Measurements from ENCODE around the gene BFSP1.

BFSP1 gene

GRCh38 chr20:17470521-17470920, 60.7 kb downstream of the BFSP1 start:
- no peaks in the 10 kb centered on the region for H3K27me3 ChIP-seq
- H3K27ac ChIP-seq, result no peak overlapping the region
- H3K4me1 ChIP-seq, result no peaks in the 10 kb centered on the region
- no peak for TF ChIP-seq CTCF (IDR thresholded peaks at IDR 0.05)
- H3K9me3 ChIP-seq, result no peaks in the 10 kb centered on the region
- intact Hi-C loops (cut with DNase I; ENCODE audit: low total_unique reads), result no loop called here
- no peaks in the 10 kb centered on the region for H3K36me3 ChIP-seq
- no peak for DNase-seq
- no peak overlapping the region for H3K4me3 ChIP-seq

GRCh38 chr20:17469246-17470030, 61.7 kb downstream of the BFSP1 start:
- Histone ChIP-seq H3K27me3 (no peaks in the 10 kb centered on the region), H3K4me1 (no peaks in the 10 kb centered on the region), H3K36me3 (no peaks in the 10 kb centered on the region), H3K27ac (no peak overlapping the region), H3K4me3 (no peak overlapping the region), H3K9me3 (no peaks in the 10 kb centered on the region)
- no peak for TF ChIP-seq CTCF (IDR thresholded peaks at IDR 0.05)
- intact Hi-C loops (cut with DNase I; ENCODE audit: low total_unique reads), result no loop called here
- no peak for DNase-seq

- H3K4me1 ChIP-seq, result no peaks in the 10 kb centered on the region
Measured at GRCh38 chr20:17468073-17468840, 62.9 kb downstream of the BFSP1 start.

GRCh38 chr20:17467120-17467655, 64.0 kb downstream of the BFSP1 start:
- no peaks in the 10 kb centered on the region for H3K9me3 ChIP-seq
- H3K4me3 ChIP-seq, result no peak overlapping the region
- TF ChIP-seq CTCF (IDR thresholded peaks at IDR 0.05), result no peak
- no peaks in the 10 kb centered on the region for H3K36me3 ChIP-seq
- no peak for DNase-seq
- H3K27me3 ChIP-seq, result no peaks in the 10 kb centered on the region
- H3K4me1 ChIP-seq, result no peaks in the 10 kb centered on the region
- no peak overlapping the region for H3K27ac ChIP-seq
- intact Hi-C loops (cut with DNase I; ENCODE audit: low total_unique reads), result no loop called here

More at GRCh38 chr20:17468073-17468840, 62.9 kb downstream of the BFSP1 start:
- H3K27ac ChIP-seq, result no peak overlapping the region
- no peaks in the 10 kb centered on the region for H3K27me3 ChIP-seq
- TF ChIP-seq CTCF (IDR thresholded peaks at IDR 0.05), result no peak
- H3K9me3 ChIP-seq, result no peaks in the 10 kb centered on the region
- H3K4me3 ChIP-seq, result no peak overlapping the region
- intact Hi-C loops (cut with DNase I; ENCODE audit: low total_unique reads), result no loop called here
- no peaks in the 10 kb centered on the region for H3K36me3 ChIP-seq
- DNase-seq, result no peak

- no peak for TF ChIP-seq CTCF (IDR thresholded peaks at IDR 0.05)
- Histone ChIP-seq H3K4me3 (no peak overlapping the region), H3K27me3 (no peaks in the 10 kb centered on the region), H3K27ac (no peak overlapping the region), H3K4me1 (no peaks in the 10 kb centered on the region), H3K36me3 (no peaks in the 10 kb centered on the region), H3K9me3 (no peaks in the 10 kb centered on the region)
- DNase-seq, result no peak
- intact Hi-C loops (cut with DNase I; ENCODE audit: low total_unique reads), result no loop called here
Measured at GRCh38 chr20:17466641-17467040, 64.5 kb downstream of the BFSP1 start.
